ENCODE data around the gene TMCC2.
"Not testable (repeated sequence)": the region's sequence is repeated elsewhere in the genome, so short reads cannot be mapped to it uniquely, and the experiment has no call there.

Gene TMCC2, protein sequence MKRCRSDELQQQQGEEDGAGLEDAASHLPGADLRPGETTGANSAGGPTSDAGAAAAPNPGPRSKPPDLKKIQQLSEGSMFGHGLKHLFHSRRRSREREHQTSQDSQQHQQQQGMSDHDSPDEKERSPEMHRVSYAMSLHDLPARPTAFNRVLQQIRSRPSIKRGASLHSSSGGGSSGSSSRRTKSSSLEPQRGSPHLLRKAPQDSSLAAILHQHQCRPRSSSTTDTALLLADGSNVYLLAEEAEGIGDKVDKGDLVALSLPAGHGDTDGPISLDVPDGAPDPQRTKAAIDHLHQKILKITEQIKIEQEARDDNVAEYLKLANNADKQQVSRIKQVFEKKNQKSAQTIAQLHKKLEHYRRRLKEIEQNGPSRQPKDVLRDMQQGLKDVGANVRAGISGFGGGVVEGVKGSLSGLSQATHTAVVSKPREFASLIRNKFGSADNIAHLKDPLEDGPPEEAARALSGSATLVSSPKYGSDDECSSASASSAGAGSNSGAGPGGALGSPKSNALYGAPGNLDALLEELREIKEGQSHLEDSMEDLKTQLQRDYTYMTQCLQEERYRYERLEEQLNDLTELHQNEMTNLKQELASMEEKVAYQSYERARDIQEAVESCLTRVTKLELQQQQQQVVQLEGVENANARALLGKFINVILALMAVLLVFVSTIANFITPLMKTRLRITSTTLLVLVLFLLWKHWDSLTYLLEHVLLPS

DNA sequence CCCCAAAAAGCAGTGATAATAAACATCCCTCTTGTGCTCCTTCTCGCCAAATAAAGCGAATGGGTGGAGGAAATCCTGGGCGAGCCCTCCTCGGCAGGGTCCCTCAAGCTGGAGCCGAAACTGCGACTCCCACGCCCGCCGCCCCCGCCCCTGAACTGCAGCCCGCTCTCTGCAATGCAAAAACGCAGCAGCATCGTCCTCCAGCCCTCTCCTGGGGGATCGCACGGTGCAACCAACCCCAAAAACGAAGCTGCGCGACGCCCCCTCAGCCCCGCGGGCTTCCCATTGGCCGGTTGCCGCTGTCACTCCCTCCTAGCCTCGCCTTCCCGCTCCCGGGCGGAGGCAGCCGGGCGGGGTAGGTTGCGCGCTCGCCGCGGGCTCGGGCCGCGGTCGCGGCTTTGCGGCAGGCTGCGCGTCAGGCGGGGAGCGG, at the start of gene TMCC2:
Gene TMCC2, plus strand, starts transcription at position 363 of the 430 bp plus-strand sequence. CDS start 619 bp downstream, outside the sequence.
- DNase-seq = peak; percentile 69

DNA sequence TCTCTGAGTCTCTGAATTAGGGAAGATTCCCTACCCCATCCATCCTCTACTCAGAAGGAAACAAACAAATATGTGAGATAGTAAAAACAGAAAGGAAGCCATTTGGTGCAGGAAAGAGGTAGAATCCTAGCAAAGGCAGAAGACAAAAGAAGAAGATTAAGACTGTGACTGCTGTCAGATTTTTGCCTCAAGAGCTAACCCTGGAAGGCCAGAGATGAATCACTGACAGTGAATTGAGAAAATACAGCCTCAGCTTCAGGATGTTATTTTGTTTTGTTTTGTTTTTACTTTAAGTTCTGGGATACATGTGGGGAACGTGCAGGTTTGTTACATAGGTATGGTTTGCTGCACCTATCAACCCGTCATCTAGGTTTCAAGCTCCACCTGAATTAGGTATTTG, 47.9 kb upstream of the TMCC2 start:
- DNase-seq = no peak

DNA sequence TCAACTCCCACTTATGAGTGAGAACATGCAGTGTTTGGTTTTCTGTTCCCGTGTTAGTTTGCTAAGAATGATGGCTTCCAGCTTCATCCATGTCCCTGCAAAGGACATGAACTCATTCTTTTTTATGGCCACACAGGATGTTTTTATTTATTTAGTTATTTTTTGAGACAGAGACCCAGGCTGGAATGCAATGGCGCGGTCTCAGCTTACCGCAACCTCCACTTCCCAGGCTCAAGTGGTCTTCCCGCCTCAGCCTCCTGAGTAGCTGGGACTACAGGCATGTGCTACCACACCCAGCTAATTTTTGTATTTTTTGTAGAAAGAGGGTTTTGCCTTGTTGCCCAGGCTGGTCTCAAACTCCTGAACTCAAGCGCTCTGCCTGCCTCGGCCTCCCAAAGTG, 47.4 kb upstream of the TMCC2 start:
- not testable (repeated sequence) for DNase-seq

DNA sequence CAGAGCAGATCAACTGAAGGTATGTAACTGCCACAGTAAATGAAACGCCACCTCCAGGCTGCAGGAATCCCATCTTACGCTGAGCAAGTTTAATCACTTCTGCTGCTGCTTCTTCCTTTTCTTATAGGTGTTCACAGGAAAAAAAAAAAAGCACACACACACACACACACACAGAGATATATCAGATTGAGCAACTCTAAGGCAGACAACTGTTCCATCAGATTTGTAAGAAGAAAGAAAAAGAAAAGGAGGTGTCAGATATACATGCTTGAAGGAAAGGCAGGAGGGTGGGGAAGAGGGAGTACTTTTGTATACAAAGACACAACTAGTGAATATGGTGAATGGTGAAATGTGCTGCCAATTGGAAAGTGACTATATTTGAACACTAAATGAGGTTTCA, 44.8 kb upstream of the TMCC2 start:
- no peak for DNase-seq

DNA sequence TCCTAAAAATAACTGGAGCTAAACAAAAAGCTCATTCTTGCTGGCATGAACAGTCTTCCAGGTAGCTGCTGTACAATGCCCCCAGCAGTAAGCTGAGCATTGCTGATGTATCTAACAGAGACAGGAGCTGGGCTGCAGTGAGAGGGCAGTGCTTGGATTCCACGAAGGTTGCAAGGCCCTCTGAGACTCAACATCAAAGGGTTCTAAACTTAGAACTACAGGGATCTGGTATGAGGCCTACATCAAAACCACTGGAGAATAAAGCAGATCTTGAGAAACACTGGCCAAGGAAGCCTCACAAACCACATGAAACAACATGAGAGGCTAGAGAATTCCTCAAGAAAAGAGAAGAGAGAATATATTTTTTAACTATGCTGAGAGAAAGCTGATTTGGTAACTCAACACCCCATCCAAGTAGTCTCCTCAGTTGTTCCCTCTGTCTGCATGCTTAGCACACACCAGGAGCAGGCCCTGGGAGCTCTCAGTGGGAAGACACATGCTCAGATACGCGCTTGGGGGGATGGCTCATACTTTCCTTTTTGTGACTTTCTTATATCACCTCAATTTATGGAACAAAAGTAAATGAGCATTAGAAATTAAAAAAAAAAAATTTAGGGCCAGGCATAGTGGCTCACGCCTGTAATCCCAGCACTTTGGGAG, 43.9 kb upstream of the TMCC2 start:
- no peak for DNase-seq

DNA sequence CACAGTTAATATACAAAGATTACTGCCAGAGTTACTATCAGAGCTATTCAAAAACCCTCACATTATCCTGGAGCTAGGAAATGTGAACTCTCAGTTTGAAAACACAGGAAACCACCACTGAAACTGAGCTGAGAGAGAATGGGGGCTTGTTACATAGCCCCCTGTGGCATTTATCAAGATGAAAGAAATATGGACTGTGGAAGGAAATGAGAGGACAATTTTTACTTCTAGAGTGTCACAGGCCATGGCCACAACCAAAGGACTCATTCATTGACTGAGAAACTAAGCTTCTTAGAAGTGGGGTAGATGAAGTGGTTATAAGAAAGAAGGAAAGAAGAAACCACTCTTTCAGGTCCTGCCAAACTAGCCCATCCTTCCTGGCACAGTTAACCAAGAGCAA, 41.6 kb upstream of the TMCC2 start:
- no peak for DNase-seq

DNA sequence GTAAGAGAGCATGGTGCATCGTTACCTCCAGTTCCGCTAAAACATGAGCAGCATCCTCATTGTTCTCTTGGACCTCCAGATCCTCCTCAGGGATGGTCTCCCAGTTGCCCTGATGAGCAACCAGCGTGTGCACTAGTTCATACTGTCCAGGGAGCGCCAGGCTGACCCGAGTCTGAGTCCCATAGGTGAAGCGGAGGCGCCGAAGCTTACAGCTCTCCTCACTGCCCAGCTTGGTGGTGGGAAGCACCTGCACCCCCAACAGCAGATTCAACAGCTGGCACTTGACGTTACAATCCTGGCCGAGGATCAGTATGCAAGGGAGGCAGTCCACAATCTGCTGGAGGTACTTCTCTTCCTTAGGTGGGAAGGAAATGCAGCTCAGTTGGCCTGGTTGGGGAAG, 40.3 kb upstream of the TMCC2 start:
- DNase-seq = no peak

DNA sequence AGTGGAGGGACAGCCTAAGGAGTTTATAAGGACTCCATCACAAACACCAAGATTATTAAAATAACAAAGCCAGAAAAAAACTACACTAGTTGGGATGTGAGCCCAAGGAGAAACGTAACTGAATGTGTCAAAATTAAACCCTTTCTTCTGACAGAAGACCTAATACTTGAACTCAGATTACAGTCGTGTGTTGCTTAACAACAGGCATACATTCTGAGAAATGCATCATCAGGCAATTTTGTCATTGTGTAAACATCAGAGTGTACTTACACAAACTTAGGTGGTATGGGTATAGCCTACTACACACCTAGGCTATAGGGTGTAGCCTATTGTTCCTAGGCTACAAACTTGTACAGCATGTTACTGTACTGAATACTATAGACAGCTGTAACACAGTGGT, 39.6 kb upstream of the TMCC2 start:
- no peak for DNase-seq

DNA sequence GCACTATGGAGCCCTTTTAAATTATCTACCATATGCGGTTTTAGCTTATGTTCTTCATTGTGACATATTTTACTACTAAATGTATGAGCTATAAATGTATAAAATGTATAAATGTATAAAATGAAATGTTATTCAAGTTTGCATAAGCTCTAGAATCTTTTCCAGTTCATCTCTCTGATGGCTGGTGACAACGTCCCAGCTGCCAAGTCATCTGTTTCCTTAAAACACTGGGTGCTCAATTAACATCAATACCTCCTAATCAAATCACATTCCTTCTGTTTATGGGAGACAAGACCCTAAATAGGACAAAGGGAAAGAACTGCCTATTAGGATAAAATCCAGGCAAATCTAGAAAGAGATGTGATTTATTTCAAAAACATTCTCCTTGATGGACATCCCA, 39.1 kb upstream of the TMCC2 start:
- no peak for DNase-seq

DNA sequence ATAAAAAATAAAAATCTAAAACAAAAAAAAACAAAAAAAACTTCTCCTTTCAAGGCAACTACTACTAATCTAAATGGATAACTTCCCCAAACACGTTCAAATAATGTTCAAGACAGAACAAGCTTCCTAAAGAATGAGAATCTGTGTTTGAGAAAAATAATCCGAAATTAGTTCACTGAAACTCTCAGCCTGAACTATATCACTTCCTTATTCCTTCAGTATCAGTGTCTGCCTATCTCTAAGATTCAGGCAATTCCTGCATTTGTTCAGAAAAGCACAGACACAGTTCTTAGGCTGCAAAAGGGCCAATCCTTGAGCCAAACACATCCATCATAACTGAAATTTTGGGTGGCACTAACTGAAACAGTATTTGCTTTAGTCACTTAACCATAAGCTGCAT, 38.6 kb upstream of the TMCC2 start:
- DNase-seq = no peak

DNA sequence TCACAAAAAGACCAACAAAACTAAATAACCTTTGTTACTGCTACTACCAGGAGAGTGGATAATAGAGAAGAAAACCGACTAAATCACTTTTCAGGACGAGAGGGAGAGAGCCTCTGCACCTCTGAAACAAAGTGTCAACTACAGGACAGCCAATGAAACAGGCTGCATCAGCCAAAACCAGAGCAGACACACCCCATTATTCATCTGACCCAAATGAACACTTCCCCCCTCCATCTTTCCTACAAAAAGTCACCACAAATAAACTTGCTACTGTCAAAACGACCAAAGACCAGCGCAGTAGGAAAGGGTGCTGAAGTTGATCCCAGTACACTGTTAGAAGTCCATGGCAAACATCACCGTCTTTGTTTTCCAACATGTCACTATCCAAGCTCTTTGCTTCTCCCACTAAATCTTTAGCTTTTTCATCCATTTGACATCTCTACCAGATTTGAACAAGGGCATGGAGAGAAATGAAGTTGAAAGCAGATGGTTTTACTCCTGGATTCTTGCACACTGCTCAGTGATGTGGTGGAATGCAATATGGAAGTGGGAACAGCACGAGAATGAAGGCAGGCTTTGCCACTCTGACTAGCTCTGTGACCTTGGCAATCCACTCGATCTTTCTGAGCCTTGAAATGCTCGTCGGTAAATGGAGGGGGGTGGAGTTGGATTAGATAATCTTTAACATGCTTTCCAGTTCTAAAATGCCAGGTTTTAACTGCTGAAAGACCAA, 36.7 kb upstream of the TMCC2 start:
- DNase-seq = no peak

DNA sequence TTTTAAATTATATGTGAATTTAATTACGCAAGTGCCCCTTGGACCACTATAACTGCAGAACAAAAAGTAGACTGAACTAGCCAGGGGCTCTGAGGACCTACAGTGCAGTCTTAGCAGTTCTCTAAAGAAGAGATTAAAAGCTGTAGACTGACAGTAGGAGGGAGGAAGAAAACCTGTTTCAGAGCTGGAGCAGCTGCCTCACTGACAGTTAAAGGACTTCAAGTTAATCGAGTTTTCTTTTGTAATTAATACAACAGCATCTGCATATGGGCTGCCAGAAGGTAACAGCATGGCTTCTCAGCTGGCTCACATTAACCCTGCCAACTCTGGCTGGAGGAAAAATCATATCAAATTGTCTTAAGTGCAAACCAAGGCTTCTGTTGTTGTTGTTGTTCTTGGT, 36.1 kb upstream of the TMCC2 start:
- no peak for DNase-seq

DNA sequence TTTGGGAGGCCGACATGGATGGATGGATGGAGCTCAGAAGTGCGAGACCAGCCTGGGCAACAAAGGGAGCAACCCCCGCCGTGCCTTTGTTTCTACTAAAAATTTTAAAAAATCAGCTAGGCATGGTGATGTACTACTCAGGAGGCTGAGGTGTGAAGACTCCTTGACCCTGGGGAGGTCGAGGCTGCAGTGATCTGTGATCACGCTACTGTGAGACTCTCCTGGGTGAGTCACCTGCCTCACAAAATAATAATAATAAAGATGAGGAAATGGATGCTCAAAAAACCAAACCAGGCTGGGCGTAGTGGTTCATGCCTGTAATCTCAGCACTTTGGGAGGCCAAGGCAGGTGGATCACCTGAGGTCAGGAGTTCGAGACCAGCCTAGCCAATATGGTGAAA, 35.5 kb upstream of the TMCC2 start:
- DNase-seq = no peak

DNA sequence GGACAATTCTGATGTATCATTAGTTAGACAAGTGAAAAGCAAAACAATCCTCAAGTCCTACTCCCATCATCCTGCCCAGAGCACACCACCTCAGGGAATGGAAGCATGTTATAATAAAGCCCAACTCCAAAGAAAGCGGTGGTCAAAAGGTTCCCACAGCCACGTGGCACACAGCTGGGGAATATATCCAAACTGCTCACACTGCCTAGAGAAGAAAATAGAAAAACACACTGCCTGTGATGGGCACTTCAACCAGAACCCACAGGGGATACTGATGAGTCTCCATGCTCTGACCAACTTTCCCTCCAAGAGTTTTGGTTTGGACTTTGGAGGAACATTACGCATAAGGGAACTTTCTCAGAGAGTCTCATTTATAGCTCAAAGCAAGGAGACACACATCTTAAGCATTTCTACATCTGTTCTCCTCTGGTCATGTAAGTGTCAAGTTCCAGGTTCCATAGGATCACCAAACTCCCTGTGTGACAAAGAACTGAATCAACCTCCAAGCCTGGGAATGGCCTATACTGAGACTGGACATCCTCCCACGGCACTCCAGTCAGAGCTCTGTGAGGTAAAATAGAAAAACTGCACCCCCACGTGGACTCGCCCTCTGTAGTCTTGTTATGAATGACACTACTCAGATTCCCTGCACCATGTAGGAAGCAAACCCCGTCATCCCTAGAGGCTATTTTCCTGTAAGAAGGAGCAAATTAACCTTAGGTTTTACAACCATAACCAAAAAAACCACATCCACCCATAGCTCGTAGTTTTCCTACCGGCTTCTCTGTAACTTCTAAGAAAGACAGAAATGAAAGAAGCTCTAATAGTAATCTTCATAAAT, 28.4 kb upstream of the TMCC2 start:
- DNase-seq = no peak

DNA sequence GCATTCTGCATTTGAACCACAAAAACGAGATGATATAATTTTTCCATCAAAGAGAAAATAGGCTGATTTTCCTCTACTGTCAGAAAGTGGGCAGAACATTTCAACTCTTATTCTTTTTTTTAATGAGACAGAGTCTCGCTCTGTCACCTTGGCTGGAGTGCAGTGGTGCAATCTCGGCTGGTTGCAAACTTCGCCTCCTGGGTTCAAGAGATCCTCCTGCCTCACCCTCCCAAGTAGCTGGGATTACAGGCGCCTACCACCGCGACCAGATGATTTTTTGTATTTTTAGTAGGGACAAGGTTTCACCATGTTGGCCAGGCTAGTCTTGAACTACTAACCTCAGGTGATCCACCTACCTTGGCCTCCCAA, 27.8 kb upstream of the TMCC2 start:
- no peak for DNase-seq

DNA sequence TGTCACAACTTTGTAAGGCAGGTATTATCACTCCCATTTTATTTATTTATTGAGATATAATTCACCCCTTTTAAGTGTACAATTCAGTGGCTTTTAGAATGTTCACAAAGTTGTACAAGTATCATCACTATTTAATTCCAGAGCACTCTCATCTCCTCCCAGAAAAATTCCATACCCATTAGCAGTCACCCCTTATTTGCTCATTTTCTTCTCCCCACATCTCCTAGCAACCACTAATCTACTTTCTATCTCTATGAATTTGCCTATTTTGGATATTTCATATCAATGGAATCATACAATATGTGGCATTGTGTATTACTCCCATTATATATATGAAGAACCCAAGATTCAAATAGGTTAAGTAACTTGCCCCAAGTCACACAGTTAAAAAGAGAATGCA, 23.2 kb upstream of the TMCC2 start:
- DNase-seq = no peak

DNA sequence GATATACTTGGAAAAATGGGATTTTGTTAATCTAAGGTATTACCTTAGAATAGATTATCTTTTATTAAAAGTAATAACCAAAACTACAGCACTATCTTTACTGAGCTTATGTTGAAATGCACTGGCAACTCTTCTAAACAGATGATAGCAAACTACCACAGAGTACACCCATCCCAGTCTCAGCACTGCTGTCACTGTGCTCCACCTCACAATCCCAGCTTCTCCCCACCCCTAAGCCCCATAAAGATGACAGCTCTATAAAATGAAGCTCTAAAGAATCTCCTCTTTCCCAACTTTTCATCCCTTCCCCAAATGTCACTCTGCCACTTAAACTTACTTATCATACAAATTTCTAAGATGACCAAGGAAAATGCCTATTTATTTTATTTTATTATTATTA, 22.7 kb upstream of the TMCC2 start:
- no peak for DNase-seq

DNA sequence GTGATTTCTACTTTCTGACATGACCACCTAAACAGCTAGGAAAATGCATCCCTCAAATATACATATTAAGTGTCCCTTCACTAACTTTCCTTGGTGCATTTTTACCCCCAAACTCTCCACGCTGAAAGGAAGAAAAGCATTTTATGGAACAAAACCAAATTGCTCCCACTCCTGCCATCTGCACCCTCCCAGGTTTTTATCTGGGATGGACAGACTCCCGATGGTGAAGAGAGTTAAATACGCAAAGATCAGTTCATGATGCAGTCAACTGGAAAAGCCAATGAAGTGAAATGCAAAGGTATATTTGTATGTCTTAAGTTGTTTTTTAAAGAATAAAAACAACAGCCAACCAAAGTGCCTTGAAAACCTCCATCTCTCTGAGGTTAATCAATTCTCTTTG, 18.9 kb upstream of the TMCC2 start:
- DNase-seq = no peak

DNA sequence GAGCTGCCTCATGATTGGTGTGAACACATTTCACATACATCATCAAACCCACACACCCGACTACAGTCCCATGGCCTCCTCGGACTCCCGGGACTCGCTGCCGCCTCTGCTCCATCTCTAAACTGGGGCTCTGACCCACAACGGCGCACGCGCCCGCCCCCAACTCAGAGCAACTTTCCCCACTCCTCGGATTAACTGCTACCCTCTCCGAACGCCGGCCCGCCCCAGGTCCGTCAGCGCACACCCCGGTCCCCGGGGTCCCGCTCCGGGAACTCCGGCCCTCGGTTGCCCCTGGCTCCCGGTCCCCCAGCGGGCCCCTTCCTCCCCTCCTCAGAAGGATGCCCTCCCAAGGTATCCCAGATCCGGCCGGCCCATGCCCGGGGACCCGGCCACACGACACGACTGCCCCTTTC, 17.0 kb upstream of the TMCC2 start:
- peak; percentile 42 for DNase-seq

DNA sequence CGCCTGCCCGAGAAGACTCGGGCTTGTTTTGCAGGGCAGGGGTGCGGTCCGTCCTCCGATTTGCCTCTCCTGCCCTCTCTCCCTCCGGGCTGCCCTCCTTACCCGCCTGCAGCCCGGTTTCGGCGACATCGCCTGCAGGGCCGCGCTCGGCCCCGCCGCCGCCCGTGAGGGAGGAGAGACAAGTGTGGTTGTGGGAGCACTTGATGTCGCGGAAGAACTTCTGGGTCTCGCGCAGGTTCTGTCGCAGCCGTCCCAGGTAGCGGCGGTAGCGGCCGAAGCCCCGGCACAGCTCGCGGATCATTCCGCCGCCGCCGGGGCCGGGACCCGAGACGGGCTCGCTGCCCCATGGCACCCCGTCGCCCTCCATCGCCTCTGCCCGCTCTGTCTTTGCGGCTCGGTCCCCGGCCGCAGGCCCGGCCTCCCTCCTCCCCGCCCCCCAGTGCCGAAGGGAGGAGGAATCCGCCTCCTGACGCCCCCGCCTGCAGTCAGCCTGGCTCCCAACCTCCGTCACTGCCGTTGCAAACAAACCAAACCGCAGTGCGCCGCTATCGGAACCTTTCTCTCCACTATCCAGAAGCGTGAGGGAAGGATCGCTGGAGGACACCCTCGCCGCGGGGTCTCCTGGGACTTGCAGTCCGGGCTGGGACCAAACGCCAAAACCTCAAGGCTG, 16.4 kb upstream of the TMCC2 start, which contains the start of gene DSTYK:
Gene DSTYK, minus strand, starts transcription at position 534 of the 670 bp plus-strand sequence. Its CDS starts 167 bp downstream, at position 367.
- DNase-seq = peak; percentile 88

DNA sequence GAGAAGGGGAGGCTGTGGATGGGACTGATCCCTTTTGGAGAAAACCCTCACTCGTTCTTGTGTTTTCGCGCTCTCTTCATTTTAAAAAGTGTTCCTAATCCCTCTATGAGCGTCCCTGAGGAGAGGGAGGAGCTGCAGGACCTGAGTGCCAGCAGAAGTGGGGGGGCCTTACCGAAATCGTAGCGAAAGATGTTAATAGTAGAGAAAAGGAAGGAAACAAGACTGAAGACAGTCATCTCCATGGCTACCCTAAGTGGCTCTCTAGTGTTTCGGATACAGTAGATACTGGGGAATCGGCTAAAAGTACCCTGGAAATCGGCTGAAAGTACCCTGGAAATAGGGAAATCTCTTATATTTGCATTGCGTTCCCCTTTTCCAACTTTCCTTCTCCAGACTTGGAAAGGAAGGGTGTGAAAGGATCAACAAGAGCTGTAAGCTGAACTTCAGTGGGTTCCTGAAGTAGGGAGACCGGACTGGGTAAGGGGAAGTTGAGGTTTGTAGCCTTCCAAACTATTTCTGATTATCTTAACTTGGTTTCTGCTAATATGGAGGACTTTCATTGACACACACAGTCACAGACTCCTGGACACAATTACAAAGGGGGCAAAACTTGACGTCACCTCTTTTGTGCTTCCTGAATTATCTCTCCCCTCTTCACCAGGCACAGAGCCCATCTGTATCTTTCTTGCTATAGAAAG, 15.8 kb upstream of the TMCC2 start:
- DNase-seq = no peak

Measured in KG1 (cell line).